Measurements from ENCODE around the gene MAGEA2B. TPM values are rescaled to one million over a fixed set of nuclear protein-coding genes. Genes with fewer than 3 reads are reported as not detected.
"Not testable (repeated sequence)": the region's sequence is repeated elsewhere in the genome, so short reads cannot be mapped to it uniquely, and the experiment has no call there.

The MAGEA2B gene
- not detected for polyA plus RNA-seq (ENCODE audit: insufficient read length in 4 of 4)

- DNase-seq (ENCODE audit: low read depth in 4 of 4, low spot score in 3 of 4) = not testable (repeated sequence)
Measured at GRCh38 chrX:152713815-152714787, at the start of gene MAGEA2B. TSS of gene MAGEA2B (plus strand) at chrX:152714628. CDS start at chrX:152717107, 2,479 bp downstream.

GRCh38 chrX:152674135-152674534, 40.3 kb upstream of the MAGEA2B start:
- no peak for DNase-seq (ENCODE audit: low read depth in 4 of 4, low spot score in 3 of 4)

GRCh38 chrX:152674652-152675051, 39.8 kb upstream of the MAGEA2B start:
- not testable (repeated sequence) for DNase-seq (ENCODE audit: low read depth in 4 of 4, low spot score in 3 of 4)

GRCh38 chrX:152681012-152681411, 33.4 kb upstream of the MAGEA2B start:
- DNase-seq (ENCODE audit: low read depth in 4 of 4, low spot score in 3 of 4) = not testable (repeated sequence)

GRCh38 chrX:152697952-152698931, 16.2 kb upstream of the MAGEA2B start, which contains the start of gene MAGEA3:
TSS of gene MAGEA3 (plus strand) at chrX:152698794. CDS start at chrX:152700833, 2,039 bp downstream.
- not testable (repeated sequence) for DNase-seq (ENCODE audit: low read depth in 4 of 4, low spot score in 3 of 4)

GRCh38 chrX:152700390-152700789, 14.0 kb upstream of the MAGEA2B start:
- not testable (repeated sequence) for DNase-seq (ENCODE audit: low read depth in 4 of 4, low spot score in 3 of 4)

- not testable (repeated sequence) for DNase-seq (ENCODE audit: low read depth in 4 of 4, low spot score in 3 of 4)
Measured at GRCh38 chrX:152706500-152706899, 7.9 kb upstream of the MAGEA2B start.

GRCh38 chrX:152709173-152709572, 5.3 kb upstream of the MAGEA2B start, which contains the start of gene CSAG2:
TSS of gene CSAG2 (minus strand) at chrX:152709273. CDS start at chrX:152709112, 161 bp downstream.
- DNase-seq (ENCODE audit: low read depth in 4 of 4, low spot score in 3 of 4) = not testable (repeated sequence)

- not testable (repeated sequence) for DNase-seq (ENCODE audit: low read depth in 4 of 4, low spot score in 3 of 4)
Measured at GRCh38 chrX:152713195-152713594, 1.2 kb upstream of the MAGEA2B start.

- DNase-seq (ENCODE audit: low read depth in 4 of 4, low spot score in 3 of 4) = no peak
Measured at GRCh38 chrX:152725409-152725808, 11.0 kb downstream of the MAGEA2B start.

GRCh38 chrX:152733261-152733975, 19.0 kb downstream of the MAGEA2B start, which contains the start of the genes CSAG1 and MAGEA12:
TSS of gene CSAG1 (minus strand) at chrX:152733721. CDS start at chrX:152732460, 1,261 bp downstream.
TSS of gene MAGEA12 (plus strand) at chrX:152733757. CDS start at chrX:152736162, 2,405 bp downstream.
- DNase-seq (ENCODE audit: low read depth in 4 of 4, low spot score in 3 of 4) = no peak

GRCh38 chrX:152734143-152734858, 19.9 kb downstream of the MAGEA2B start:
- DNase-seq (ENCODE audit: low read depth in 4 of 4, low spot score in 3 of 4) = not testable (repeated sequence)

GRCh38 chrX:152735101-152735500, 20.7 kb downstream of the MAGEA2B start:
- DNase-seq (ENCODE audit: low read depth in 4 of 4, low spot score in 3 of 4) = no peak

GRCh38 chrX:152735860-152736511, 21.6 kb downstream of the MAGEA2B start:
- DNase-seq (ENCODE audit: low read depth in 4 of 4, low spot score in 3 of 4) = no peak

GRCh38 chrX:152736528-152736927, 22.1 kb downstream of the MAGEA2B start:
- DNase-seq (ENCODE audit: low read depth in 4 of 4, low spot score in 3 of 4) = not testable (repeated sequence)

GRCh38 chrX:152738560-152738959, 24.1 kb downstream of the MAGEA2B start:
- DNase-seq (ENCODE audit: low read depth in 4 of 4, low spot score in 3 of 4) = no peak

- DNase-seq (ENCODE audit: low read depth in 4 of 4, low spot score in 3 of 4) = not testable (repeated sequence)
Measured at GRCh38 chrX:152753686-152754650, 39.5 kb downstream of the MAGEA2B start, which contains the start of gene MAGEA2. TSS of gene MAGEA2 (minus strand) at chrX:152753842. CDS start at chrX:152751363, 2,479 bp downstream.

All from left renal pelvis (tissue), 4 donors.